Adrenal gland (tissue), 12 donors: ENCODE measurements around the gene EGLN3. TPM values are rescaled to one million over a fixed set of nuclear protein-coding genes. Genes with fewer than 3 reads are reported as not detected.
"Not testable (repeated sequence)": the region's sequence is repeated elsewhere in the genome, so short reads cannot be mapped to it uniquely, and the experiment has no call there.

Experiments used
- DNase-seq, 7 donors: peaks; one replicate each; pipeline ENCODE4 v3.0.0-alpha.2; 2019 to 2020
- H3K27ac ChIP-seq, 5 donors: fragments of 200-600 bp; sonication (generic) in 4 of 5; 1 replicate in 3 of 5; 2 replicates in 2 of 5; pipeline versions ENCODE4 v1.5.1 to v1.8.0; 2016 to 2020; ENCODE audit warnings: mild to moderate bottlenecking in 1 of 5
- H3K27me3 ChIP-seq: fragments of 200-600 bp; 2 replicates; pipeline ENCODE4 v1.8.0; 2021
- H3K36me3 ChIP-seq, 2 donors: fragments of 200-600 bp; replicated peaks in 1 of 2; 1 replicate in 1 of 2; 2 replicates in 1 of 2; pipeline versions ENCODE4 v1.5.1 to v1.8.0; 2018 to 2022
- H3K4me1 ChIP-seq, 2 donors: fragments of 200-600 bp; replicated peaks in 1 of 2; 1 replicate in 1 of 2; 2 replicates in 1 of 2; pipeline versions ENCODE4 v1.5.1 to v1.8.0; 2018 to 2021
- H3K4me3 ChIP-seq, 4 donors: fragments of 200-600 bp; sonication (generic) in 3 of 4; one replicate each; pipeline ENCODE4 v1.5.1; 2016 to 2018
- H3K9me3 ChIP-seq, 3 donors: fragments of 200-600 bp; sonication (generic) in 1 of 3; replicated peaks in 1 of 3; 1 replicate in 2 of 3; 2 replicates in 1 of 3; pipeline versions ENCODE4 v1.5.1 to v1.8.0; 2016 to 2021
- POLR2A ChIP-seq, 2 donors: fragments of 450-650 bp; IDR thresholded peaks; one replicate each; pipeline ENCODE4 v1.6.1; 2017; ENCODE audit warnings: antibody characterized with exemption in 2 of 2, mild to moderate bottlenecking in 2 of 2, moderate library complexity in 1 of 2
- WGBS, 4 donors: extraction: QIAGEN DNeasy Blood & Tissue Kit in 2 of 4; methylation state at CpG; one replicate each; pipeline versions ENCODE4 v1.1.5 to v1.1.7; 2013 to 2017; 5-methylcytosine and 5-hydroxymethylcytosine counted together
- intact Hi-C, 2 donors: fragments of 100-400 bp; cut with DNase I; formaldehyde crosslinking; loops; one replicate each; pipeline versions ENCODE4 v1.14.1 to v1.15.0; 2022 to 2023
- polyA plus RNA-seq, 3 donors: library from polyadenylated mRNA; stranded (reverse); fragments of 200-250 nt in 2 of 3; fragments of 350-450 nt in 1 of 3; fragmentation: Illumina TruSeq in 1 of 3; extraction: RNeasy Lipid Tissue Mini Kit (QIAGEN cat#74804) in 1 of 3; gene quantifications; one replicate each; pipeline ENCODE4 v1.2.3, GENCODE V29; 2013 to 2014
- total RNA-seq, 9 donors: library from RNA; depleted of rRNA in 4 of 9; stranded (reverse); fragments of >200 nt in 4 of 9; fragments of 120-200 nt in 1 of 9; fragmentation: NEBNext Ultra II Directional in 1 of 9; extraction: Animal tissue kit (Norgen Biotek cat#: 25700) in 1 of 9; gene quantifications; one replicate each; pipeline versions ENCODE4 v1.1.0 to v1.2.4, GENCODE V29; 2013 to 2023
- TF ChIP-seq, protein P1 (sequence below), 6 experiments: fragments of 450-650 bp in 4 of 6; fragments of 200-600 bp in 2 of 6; sonication (generic) in 1 of 6; IDR thresholded peaks; 1 replicate in 5 of 6; 2 replicates in 1 of 6; pipeline versions ENCODE4 v1.5.1 to v1.8.0; 2016 to 2021; ENCODE audit warnings: antibody characterized with exemption in 6 of 6, mild to moderate bottlenecking in 2 of 6, moderate library complexity in 1 of 6
- donor health status: healthy with polysubstance abuse.
- donor health status: Bipolar disorder and iron deficiency.
- donor health status: DM: yes; HTN: yes; CAD: no.
- donor health status: DM: no; HTN: no; CAD: no.
- donor health status: DM: no; HTN: no; CAD: no.
- donor health status: DM: yes; HTN: yes; CAD: no.

Gene EGLN3
- total and polyA plus RNA-seq, 12 donors = 0.18 to 7.4 (median 0.78) TPM

DNA sequence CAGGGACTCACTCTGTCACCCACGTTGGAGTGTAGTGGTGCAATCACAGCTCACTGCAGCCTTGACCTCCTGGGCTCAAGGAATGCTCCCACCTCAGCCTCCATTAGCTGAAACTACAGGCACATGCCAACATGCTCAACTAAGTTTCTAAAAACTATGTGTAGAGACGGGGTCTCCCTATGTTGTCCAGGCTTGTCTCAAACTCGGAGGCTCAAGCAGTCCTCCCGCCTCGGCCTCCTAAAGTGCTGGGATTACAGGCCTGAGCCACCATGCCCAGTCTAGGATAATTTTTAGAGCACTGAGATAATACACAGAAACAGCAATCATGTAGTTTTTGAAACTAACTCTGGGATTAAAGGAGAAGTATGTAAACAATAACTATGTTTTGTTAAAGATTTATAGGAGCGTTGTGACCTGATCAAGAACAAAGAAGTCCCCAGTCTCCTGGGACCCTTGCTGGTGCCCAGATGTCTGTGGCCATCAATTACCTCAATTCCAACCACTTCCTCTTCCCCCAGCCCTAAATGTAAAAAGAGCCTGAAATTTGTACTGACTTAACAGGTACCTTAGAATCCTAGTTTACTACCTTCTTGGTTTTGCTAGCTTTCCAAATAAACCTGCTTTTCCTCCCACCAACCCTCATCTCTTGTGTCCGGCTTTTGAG, 28.9 kb upstream of the EGLN3 start:
- H3K27ac ChIP-seq = no peak overlapping the region
- H3K9me3 ChIP-seq = no peaks in the 10 kb centered on the region
- intact Hi-C loops = no loop called here
- no peaks in the 10 kb centered on the region for H3K4me1 ChIP-seq
- TF ChIP-seq POLR2A (IDR thresholded peaks at IDR 0.05) = no peak
- TF ChIP-seq, protein P1, sequence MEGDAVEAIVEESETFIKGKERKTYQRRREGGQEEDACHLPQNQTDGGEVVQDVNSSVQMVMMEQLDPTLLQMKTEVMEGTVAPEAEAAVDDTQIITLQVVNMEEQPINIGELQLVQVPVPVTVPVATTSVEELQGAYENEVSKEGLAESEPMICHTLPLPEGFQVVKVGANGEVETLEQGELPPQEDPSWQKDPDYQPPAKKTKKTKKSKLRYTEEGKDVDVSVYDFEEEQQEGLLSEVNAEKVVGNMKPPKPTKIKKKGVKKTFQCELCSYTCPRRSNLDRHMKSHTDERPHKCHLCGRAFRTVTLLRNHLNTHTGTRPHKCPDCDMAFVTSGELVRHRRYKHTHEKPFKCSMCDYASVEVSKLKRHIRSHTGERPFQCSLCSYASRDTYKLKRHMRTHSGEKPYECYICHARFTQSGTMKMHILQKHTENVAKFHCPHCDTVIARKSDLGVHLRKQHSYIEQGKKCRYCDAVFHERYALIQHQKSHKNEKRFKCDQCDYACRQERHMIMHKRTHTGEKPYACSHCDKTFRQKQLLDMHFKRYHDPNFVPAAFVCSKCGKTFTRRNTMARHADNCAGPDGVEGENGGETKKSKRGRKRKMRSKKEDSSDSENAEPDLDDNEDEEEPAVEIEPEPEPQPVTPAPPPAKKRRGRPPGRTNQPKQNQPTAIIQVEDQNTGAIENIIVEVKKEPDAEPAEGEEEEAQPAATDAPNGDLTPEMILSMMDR (IDR thresholded peaks at IDR 0.05) = no peak
- 52 to 71% (median 58%) methylated on average over 7 of the region's 7 CpGs for WGBS, 4 donors
- H3K36me3 ChIP-seq = no peaks in the 10 kb centered on the region
- peaks cover 4% of the 10 kb centered on the region for H3K27me3 ChIP-seq
- no peak overlapping the region for H3K4me3 ChIP-seq
- no peak for DNase-seq

DNA sequence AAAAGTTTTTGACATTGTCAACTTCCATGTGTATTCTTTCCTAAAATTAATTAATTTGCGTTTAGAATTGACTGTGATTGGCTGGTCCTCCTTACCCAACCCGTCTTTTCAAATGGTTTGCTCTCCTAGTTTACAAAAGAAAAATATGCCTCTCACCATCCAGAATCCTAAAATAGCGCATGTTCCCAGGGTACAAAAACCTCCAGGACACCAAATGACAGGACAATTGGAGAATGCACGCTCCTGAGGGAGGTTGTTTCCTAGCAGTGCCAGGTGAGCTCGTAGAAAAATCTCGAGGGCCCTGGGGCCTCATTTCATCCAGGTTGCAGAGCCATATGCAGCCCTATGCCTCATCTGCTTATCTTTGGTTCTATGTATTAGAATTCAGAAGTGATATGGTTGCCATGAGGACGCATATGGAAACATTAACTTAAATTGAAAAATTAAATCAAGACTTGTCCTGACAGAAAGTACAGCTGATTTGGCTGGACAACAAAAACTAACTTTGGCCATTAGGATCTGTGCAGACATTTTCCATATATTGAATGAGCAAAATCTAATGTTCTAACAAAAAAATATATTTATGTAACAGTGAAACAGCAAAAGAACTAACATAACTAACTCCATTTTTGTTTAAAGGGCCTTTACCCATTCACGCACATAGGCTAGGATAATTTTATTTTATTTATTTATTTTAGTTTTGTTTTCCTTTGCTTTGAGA, 28.2 kb upstream of the EGLN3 start:
- TF ChIP-seq, protein P1 (IDR thresholded peaks at IDR 0.05) = no peak
- no peak for TF ChIP-seq POLR2A (IDR thresholded peaks at IDR 0.05)
- no peak overlapping the region for H3K27ac ChIP-seq
- no peak overlapping the region for H3K4me3 ChIP-seq
- DNase-seq = no peak
- H3K4me1 ChIP-seq = no peaks in the 10 kb centered on the region
- H3K36me3 ChIP-seq = no peaks in the 10 kb centered on the region
- intact Hi-C loops = no loop called here
- 78 to 88% (median 83%) methylated on average over 8 of the region's 8 CpGs for whole genome bisulfite sequencing, 4 donors
- peaks cover 4% of the 10 kb centered on the region for H3K27me3 ChIP-seq
- H3K9me3 ChIP-seq = no peaks in the 10 kb centered on the region

DNA sequence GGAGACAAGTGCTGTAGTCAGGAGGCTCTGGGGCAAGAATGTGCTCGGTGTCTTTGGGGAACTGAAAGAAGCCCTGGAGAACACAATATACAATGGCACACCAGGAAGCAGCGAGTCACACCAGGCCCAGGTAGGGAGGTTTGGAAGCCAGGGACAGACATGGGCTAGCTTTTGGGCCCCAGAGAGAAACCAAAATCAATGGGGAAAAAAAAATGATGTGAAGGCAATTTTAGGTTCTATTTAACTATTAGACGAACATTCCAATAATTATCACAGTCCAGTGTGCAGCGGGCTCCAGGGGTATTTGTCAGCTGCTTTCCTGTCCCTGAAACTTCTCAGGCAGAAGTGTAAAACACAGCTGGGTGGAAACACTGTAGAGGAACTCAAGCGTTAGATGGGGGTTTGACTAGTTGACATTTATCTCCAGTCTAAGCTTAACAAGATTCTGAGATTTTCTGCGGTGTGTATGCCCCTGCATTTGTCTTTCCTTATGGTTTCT, 21.8 kb upstream of the EGLN3 start:
- Histone ChIP-seq H3K9me3 (no peaks in the 10 kb centered on the region), H3K36me3 (no peaks in the 10 kb centered on the region), H3K4me1 (no peaks in the 10 kb centered on the region), H3K4me3 (no peak overlapping the region), H3K27ac (no peak overlapping the region), H3K27me3 (peaks cover 4% of the 10 kb centered on the region)
- DNase-seq = no peak
- 81 to 84% (median 82%) methylated on average over 6 of the region's 6 CpGs for WGBS, 4 donors
- intact Hi-C loops = no loop called here
- TF ChIP-seq, protein P1 (IDR thresholded peaks at IDR 0.05) = no peak
- no peak for TF ChIP-seq POLR2A (IDR thresholded peaks at IDR 0.05)

DNA sequence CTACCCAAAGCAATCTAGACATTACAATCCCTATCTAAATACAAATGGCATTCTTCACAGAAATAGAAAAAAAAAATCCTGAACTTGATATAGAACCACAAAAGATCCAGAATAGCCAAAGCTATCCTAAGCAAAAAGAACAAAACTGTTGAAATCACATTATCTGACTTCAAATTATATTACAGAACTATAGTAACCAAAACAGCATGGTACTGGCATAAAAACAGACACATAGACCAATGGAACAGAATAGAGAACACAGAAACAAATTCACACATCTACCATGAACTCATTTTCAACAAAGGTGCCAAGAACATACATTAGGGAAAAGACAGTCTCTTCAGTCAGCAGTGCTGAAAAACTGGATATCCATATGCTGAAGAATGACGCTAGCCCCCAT, 19.0 kb upstream of the EGLN3 start:
- H3K9me3 ChIP-seq, H3K36me3 ChIP-seq, intact Hi-C loops, H3K4me1 ChIP-seq, DNase-seq, H3K27me3 ChIP-seq, H3K27ac ChIP-seq, H3K4me3 ChIP-seq: not testable (repeated sequence)
- 86 to 100% (median 99%) methylated on average over 1 of the region's 1 CpG for WGBS, 4 donors
